Measurements from ENCODE around the gene CBY2. TPM values are rescaled to one million over a fixed set of nuclear protein-coding genes. Genes with fewer than 3 reads are reported as not detected.

The CBY2 gene
- total RNA-seq, 1 donor from 2014 or later = not detected

DNA sequence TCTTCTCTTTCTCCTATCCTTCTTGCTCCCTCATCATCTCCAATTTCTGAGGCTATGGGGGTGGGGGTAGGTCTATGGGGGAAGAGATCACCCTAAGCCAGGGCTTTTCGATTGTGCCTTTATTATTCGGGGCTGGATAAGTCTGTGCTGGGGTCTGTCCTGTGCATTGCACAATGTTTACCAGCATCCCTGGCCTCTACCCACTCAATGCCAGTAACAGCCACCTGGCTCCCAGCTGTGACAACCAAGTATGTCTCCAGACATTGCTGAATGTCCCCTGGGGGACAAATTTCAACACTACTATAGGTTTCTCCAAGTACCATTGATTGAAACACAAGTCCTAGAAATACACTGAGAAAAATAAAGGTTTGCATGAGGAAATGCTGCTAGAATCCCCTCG, 13.2 kb downstream of the CBY2 start:
- Mint-ChIP-seq H3K27ac (ENCODE audit: unreplicated experiment) (no peak overlapping the region), H3K4me3 (ENCODE audit: unreplicated experiment) (no peak overlapping the region), H3K27me3 (ENCODE audit: low read depth, unreplicated experiment) (peaks cover 2% of the 10 kb centered on the region), H3K9me3 (ENCODE audit: unreplicated experiment) (no peaks in the 10 kb centered on the region), H3K36me3 (ENCODE audit: low read depth, unreplicated experiment) (no peaks in the 10 kb centered on the region), H3K4me1 (ENCODE audit: low read depth, unreplicated experiment) (peaks cover 9% of the 10 kb centered on the region)
- Histone ChIP-seq H3K4me2 (ENCODE audit: low read length) (no peak overlapping the region), H3K36me3 (ENCODE audit: insufficient read depth, low read length) (no peaks in the 10 kb centered on the region), H3K4me3 (ENCODE audit: insufficient read depth, low read depth, low read length) (no peak overlapping the region), H4K20me1 (ENCODE audit: insufficient read depth, low read length) (no peaks in the 10 kb centered on the region), H3K4me1 (ENCODE audit: insufficient read depth, low read length) (no peaks in the 10 kb centered on the region), H3K9me3 (ENCODE audit: insufficient read depth, low read depth, low read length) (peaks cover 4% of the 10 kb centered on the region), H2AFZ (ENCODE audit: low read depth, low read length) (no peak overlapping the region), H3K27me3 (ENCODE audit: insufficient read depth, low read length) (no peaks in the 10 kb centered on the region), H3K79me2 (ENCODE audit: insufficient read depth, low read length) (no peaks in the 10 kb centered on the region), H3K9ac (ENCODE audit: low read length) (no peak overlapping the region), H3K27ac (ENCODE audit: low read depth, low read length) (no peak overlapping the region)
- DNase-seq (ENCODE audit: low read depth) (no peak), FAIRE-seq (no peak)
- TF ChIP-seq, protein P1, sequence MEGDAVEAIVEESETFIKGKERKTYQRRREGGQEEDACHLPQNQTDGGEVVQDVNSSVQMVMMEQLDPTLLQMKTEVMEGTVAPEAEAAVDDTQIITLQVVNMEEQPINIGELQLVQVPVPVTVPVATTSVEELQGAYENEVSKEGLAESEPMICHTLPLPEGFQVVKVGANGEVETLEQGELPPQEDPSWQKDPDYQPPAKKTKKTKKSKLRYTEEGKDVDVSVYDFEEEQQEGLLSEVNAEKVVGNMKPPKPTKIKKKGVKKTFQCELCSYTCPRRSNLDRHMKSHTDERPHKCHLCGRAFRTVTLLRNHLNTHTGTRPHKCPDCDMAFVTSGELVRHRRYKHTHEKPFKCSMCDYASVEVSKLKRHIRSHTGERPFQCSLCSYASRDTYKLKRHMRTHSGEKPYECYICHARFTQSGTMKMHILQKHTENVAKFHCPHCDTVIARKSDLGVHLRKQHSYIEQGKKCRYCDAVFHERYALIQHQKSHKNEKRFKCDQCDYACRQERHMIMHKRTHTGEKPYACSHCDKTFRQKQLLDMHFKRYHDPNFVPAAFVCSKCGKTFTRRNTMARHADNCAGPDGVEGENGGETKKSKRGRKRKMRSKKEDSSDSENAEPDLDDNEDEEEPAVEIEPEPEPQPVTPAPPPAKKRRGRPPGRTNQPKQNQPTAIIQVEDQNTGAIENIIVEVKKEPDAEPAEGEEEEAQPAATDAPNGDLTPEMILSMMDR (IDR thresholded peaks at IDR 0.05; ENCODE audit: insufficient read depth, low read depth, low read length) = no peak
- TF ChIP-seq EZH2 (IDR thresholded peaks at IDR 0.05; ENCODE audit: insufficient read depth, low read length) = no peak

DNA sequence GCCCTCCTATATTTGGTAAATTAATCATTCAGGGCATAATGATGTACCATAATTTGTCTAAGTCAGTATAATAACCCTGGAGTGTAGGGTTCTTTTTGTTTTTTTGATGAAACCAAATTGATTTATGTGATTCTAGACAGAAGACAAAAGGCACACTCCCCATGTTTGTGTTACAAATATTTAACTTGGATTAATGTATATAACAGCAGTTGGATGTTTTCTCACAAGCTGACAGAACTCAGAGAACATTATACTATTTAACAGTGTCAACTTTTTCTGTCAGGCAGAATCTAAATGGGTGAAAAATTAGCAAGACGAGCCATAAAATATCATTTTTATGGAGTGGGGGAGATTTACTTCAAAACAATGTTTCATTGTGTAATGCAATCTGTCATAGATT, 15.2 kb downstream of the CBY2 start:
- peaks cover 2% of the 10 kb centered on the region for H3K27me3 Mint-ChIP-seq (ENCODE audit: low read depth, unreplicated experiment)
- no peak overlapping the region for H3K4me3 Mint-ChIP-seq (ENCODE audit: unreplicated experiment)
- Histone ChIP-seq H3K27me3 (ENCODE audit: insufficient read depth, low read length) (no peaks in the 10 kb centered on the region), H3K79me2 (ENCODE audit: insufficient read depth, low read length) (no peaks in the 10 kb centered on the region), H3K36me3 (ENCODE audit: insufficient read depth, low read length) (no peaks in the 10 kb centered on the region), H4K20me1 (ENCODE audit: insufficient read depth, low read length) (no peaks in the 10 kb centered on the region), H3K4me2 (ENCODE audit: low read length) (no peak overlapping the region), H2AFZ (ENCODE audit: low read depth, low read length) (no peak overlapping the region), H3K9me3 (ENCODE audit: insufficient read depth, low read depth, low read length) (peaks cover 4% of the 10 kb centered on the region), H3K4me3 (ENCODE audit: insufficient read depth, low read depth, low read length) (no peak overlapping the region), H3K9ac (ENCODE audit: low read length) (no peak overlapping the region), H3K4me1 (ENCODE audit: insufficient read depth, low read length) (no peaks in the 10 kb centered on the region), H3K27ac (ENCODE audit: low read depth, low read length) (no peak overlapping the region)
- H3K27ac Mint-ChIP-seq (ENCODE audit: unreplicated experiment) = no peak overlapping the region
- no peak for FAIRE-seq
- peaks cover 9% of the 10 kb centered on the region for H3K4me1 Mint-ChIP-seq (ENCODE audit: low read depth, unreplicated experiment)
- no peaks in the 10 kb centered on the region for H3K36me3 Mint-ChIP-seq (ENCODE audit: low read depth, unreplicated experiment)
- DNase-seq (ENCODE audit: low read depth) = no peak
- H3K9me3 Mint-ChIP-seq (ENCODE audit: unreplicated experiment) = no peaks in the 10 kb centered on the region
- TF ChIP-seq, protein P1 (IDR thresholded peaks at IDR 0.05; ENCODE audit: insufficient read depth, low read depth, low read length) = no peak
- no peak for TF ChIP-seq EZH2 (IDR thresholded peaks at IDR 0.05; ENCODE audit: insufficient read depth, low read length)

DNA sequence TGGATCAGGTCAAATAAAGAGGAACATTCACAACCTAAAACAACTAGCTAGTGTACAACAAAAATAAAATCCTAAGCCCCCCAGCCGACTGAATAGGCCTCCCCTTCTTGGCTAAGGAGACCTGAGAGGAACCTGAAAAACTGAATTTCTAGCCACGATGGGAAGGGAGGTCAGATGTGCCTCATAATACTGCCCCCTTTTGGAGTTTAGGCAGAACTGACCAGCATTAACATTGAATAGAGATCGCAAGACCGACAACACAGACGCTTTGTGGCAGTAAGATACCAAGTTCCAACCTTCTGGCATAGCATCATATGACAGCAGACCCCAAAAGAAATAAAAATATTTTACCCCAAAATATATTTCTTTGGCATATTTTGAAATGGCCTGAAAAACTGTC, 15.9 kb downstream of the CBY2 start:
- Mint-ChIP-seq H3K36me3 (ENCODE audit: low read depth, unreplicated experiment) (no peaks in the 10 kb centered on the region), H3K4me3 (ENCODE audit: unreplicated experiment) (no peak overlapping the region), H3K9me3 (ENCODE audit: unreplicated experiment) (no peaks in the 10 kb centered on the region), H3K27me3 (ENCODE audit: low read depth, unreplicated experiment) (peaks cover 2% of the 10 kb centered on the region), H3K4me1 (ENCODE audit: low read depth, unreplicated experiment) (peaks cover 9% of the 10 kb centered on the region), H3K27ac (ENCODE audit: unreplicated experiment) (no peak overlapping the region)
- no peak overlapping the region for H3K27ac ChIP-seq (ENCODE audit: low read depth, low read length)
- no peaks in the 10 kb centered on the region for H3K27me3 ChIP-seq (ENCODE audit: insufficient read depth, low read length)
- TF ChIP-seq, protein P1 (IDR thresholded peaks at IDR 0.05; ENCODE audit: insufficient read depth, low read depth, low read length) = peak; percentile 50
- TF ChIP-seq EZH2 (IDR thresholded peaks at IDR 0.05; ENCODE audit: insufficient read depth, low read length) = no peak
- no peak overlapping the region for H2AFZ ChIP-seq (ENCODE audit: low read depth, low read length)
- H3K9ac ChIP-seq (ENCODE audit: low read length) = no peak overlapping the region
- FAIRE-seq (no peak), DNase-seq (ENCODE audit: low read depth) (peak; percentile 3)
- H3K9me3 ChIP-seq (ENCODE audit: insufficient read depth, low read depth, low read length) = no peaks in the 10 kb centered on the region
- H4K20me1 ChIP-seq (ENCODE audit: insufficient read depth, low read length) = no peaks in the 10 kb centered on the region
- H3K36me3 ChIP-seq (ENCODE audit: insufficient read depth, low read length) = no peaks in the 10 kb centered on the region
- H3K4me3 ChIP-seq (ENCODE audit: insufficient read depth, low read depth, low read length) = no peak overlapping the region
- H3K79me2 ChIP-seq (ENCODE audit: insufficient read depth, low read length) = no peaks in the 10 kb centered on the region
- H3K4me1 ChIP-seq (ENCODE audit: insufficient read depth, low read length) = no peaks in the 10 kb centered on the region
- no peak overlapping the region for H3K4me2 ChIP-seq (ENCODE audit: low read length)
